Testis (tissue), 2 donors: ENCODE measurements around the gene FRMD4B.
"Not testable (repeated sequence)": the region's sequence is repeated elsewhere in the genome, so short reads cannot be mapped to it uniquely, and the experiment has no call there.

Source experiments
- POLR2A ChIP-seq: fragments of 450-650 bp; IDR thresholded peaks from one replicate; pipeline ENCODE4 v1.6.1; 2017; ENCODE audit warnings: antibody characterized with exemption, mild to moderate bottlenecking, moderate library complexity
- TF ChIP-seq, protein P1 (sequence below), 3 experiments: fragments of 450-650 bp in 2 of 3; fragments of 200-600 bp in 1 of 3; sonication (generic) in 1 of 3; IDR thresholded peaks; one replicate each; pipeline ENCODE4 v1.5.1; 2016 to 2019; ENCODE audit warnings: antibody characterized with exemption in 3 of 3, mild to moderate bottlenecking in 2 of 3, moderate library complexity in 1 of 3

GRCh38 chr3:69322512-69322911, 63.4 kb downstream of the FRMD4B start:
- TF ChIP-seq POLR2A, result not testable (repeated sequence)
- TF ChIP-seq, protein P1, sequence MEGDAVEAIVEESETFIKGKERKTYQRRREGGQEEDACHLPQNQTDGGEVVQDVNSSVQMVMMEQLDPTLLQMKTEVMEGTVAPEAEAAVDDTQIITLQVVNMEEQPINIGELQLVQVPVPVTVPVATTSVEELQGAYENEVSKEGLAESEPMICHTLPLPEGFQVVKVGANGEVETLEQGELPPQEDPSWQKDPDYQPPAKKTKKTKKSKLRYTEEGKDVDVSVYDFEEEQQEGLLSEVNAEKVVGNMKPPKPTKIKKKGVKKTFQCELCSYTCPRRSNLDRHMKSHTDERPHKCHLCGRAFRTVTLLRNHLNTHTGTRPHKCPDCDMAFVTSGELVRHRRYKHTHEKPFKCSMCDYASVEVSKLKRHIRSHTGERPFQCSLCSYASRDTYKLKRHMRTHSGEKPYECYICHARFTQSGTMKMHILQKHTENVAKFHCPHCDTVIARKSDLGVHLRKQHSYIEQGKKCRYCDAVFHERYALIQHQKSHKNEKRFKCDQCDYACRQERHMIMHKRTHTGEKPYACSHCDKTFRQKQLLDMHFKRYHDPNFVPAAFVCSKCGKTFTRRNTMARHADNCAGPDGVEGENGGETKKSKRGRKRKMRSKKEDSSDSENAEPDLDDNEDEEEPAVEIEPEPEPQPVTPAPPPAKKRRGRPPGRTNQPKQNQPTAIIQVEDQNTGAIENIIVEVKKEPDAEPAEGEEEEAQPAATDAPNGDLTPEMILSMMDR (IDR thresholded peaks at IDR 0.05), result not testable (repeated sequence)
